NCI-H1436 treated with DMSO at 0.1 percent for 48 hours (cell line): ENCODE results near the gene ZNF22.

Experiments used
- DNase-seq: peaks from one replicate; lab custom pipeline; 2025; lab: John Stamatoyannopoulos, UW

The ZNF22 gene

GRCh38 chr10:44977287-44978212 lies 23.2 kb upstream of the ZNF22 start:
- DNase-seq, result no peak

- no peak for DNase-seq
Observed at GRCh38 chr10:44978213-44978569, 22.5 kb upstream of the ZNF22 start.

GRCh38 chr10:44978570-44979280 lies 22.0 kb upstream of the ZNF22 start, which contains the start of gene DEPP1:
TSS of gene DEPP1 (minus strand) at chr10:44978809. CDS start at chr10:44978030, 779 bp downstream.
- peak; percentile 91 for DNase-seq

GRCh38 chr10:44979281-44980191 lies 21.2 kb upstream of the ZNF22 start:
- no peak for DNase-seq

GRCh38 chr10:44980309-44981171 lies 20.2 kb upstream of the ZNF22 start:
- no peak for DNase-seq

GRCh38 chr10:44981172-44982113 lies 19.3 kb upstream of the ZNF22 start:
- no peak for DNase-seq

- DNase-seq, result no peak
Observed at GRCh38 chr10:44982114-44982460, 18.6 kb upstream of the ZNF22 start.

- no peak for DNase-seq
Observed at GRCh38 chr10:44982496-44982895, 18.2 kb upstream of the ZNF22 start.

- DNase-seq, result no peak
Observed at GRCh38 chr10:44983066-44983894, 17.4 kb upstream of the ZNF22 start.

GRCh38 chr10:44983895-44984278 lies 16.8 kb upstream of the ZNF22 start:
- no peak for DNase-seq

GRCh38 chr10:44984671-44985101 lies 16.0 kb upstream of the ZNF22 start:
- DNase-seq, result no peak

- DNase-seq, result no peak
Observed at GRCh38 chr10:44985175-44985681, 15.5 kb upstream of the ZNF22 start.

- no peak for DNase-seq
Observed at GRCh38 chr10:44986179-44986578, 14.5 kb upstream of the ZNF22 start.

- DNase-seq, result no peak
Observed at GRCh38 chr10:44986670-44987069, 14.1 kb upstream of the ZNF22 start.

GRCh38 chr10:44988957-44989585 lies 11.7 kb upstream of the ZNF22 start:
- DNase-seq, result no peak

- no peak for DNase-seq
Observed at GRCh38 chr10:44989597-44990301, 11.0 kb upstream of the ZNF22 start.

GRCh38 chr10:44990302-44990655 lies 10.4 kb upstream of the ZNF22 start:
- DNase-seq, result no peak

GRCh38 chr10:44990965-44991364 lies 9.8 kb upstream of the ZNF22 start:
- no peak for DNase-seq
